GM18511 (cell line): ENCODE measurements around the gene TLCD4.
A peak's percentile ranks its signal among the peaks of the same experiment; 100 is the strongest.

Source experiments
- ATAC-seq: cut with Tn5 transposase; IDR thresholded peaks from one replicate; pipeline ENCODE4 v1.9.1; 2021; ENCODE audit warnings: mild to moderate bottlenecking, moderate library complexity; ENCODE audit not compliant: unreplicated experiment

Gene TLCD4

GRCh38 chr1:95094923-95095322, 22.2 kb upstream of the TLCD4 start:
- ATAC-seq, result no peak

- peak; percentile 98 for ATAC-seq
Observed at GRCh38 chr1:95095833-95096217, 21.3 kb upstream of the TLCD4 start.

- peak; percentile 38 for ATAC-seq
Observed at GRCh38 chr1:95096218-95096841, 20.8 kb upstream of the TLCD4 start.

- no peak for ATAC-seq
Observed at GRCh38 chr1:95097426-95097825, 19.7 kb upstream of the TLCD4 start.

- ATAC-seq, result no peak
Observed at GRCh38 chr1:95098196-95098595, 19.0 kb upstream of the TLCD4 start.

- no peak for ATAC-seq
Observed at GRCh38 chr1:95108792-95109191, 8.4 kb upstream of the TLCD4 start.

- no peak for ATAC-seq
Observed at GRCh38 chr1:95111014-95111413, 6.1 kb upstream of the TLCD4 start.

- ATAC-seq, result no peak
Observed at GRCh38 chr1:95113684-95114083, 3.5 kb upstream of the TLCD4 start.

GRCh38 chr1:95115708-95116137, 1.4 kb upstream of the TLCD4 start:
- no peak for ATAC-seq

- ATAC-seq, result peak; percentile 71
Observed at GRCh38 chr1:95116580-95117206, 462 bp upstream of the TLCD4 start.

GRCh38 chr1:95118067-95118499, 928 bp downstream of the TLCD4 start:
- no peak for ATAC-seq

GRCh38 chr1:95118710-95119109, 1.6 kb downstream of the TLCD4 start:
- no peak for ATAC-seq

- ATAC-seq, result no peak
Observed at GRCh38 chr1:95119273-95119672, 2.1 kb downstream of the TLCD4 start.

- ATAC-seq, result no peak
Observed at GRCh38 chr1:95122151-95122697, 5.1 kb downstream of the TLCD4 start.

GRCh38 chr1:95124342-95124741, 7.2 kb downstream of the TLCD4 start:
- no peak for ATAC-seq

- ATAC-seq, result no peak
Observed at GRCh38 chr1:95126366-95126765, 9.2 kb downstream of the TLCD4 start.

GRCh38 chr1:95126846-95127245, 9.7 kb downstream of the TLCD4 start:
- no peak for ATAC-seq

- no peak for ATAC-seq
Observed at GRCh38 chr1:95127380-95127779, 10.2 kb downstream of the TLCD4 start.

- no peak for ATAC-seq
Observed at GRCh38 chr1:95132762-95133161, 15.6 kb downstream of the TLCD4 start.

- ATAC-seq, result no peak
Observed at GRCh38 chr1:95133687-95134086, 16.5 kb downstream of the TLCD4 start.

- ATAC-seq, result no peak
Observed at GRCh38 chr1:95138223-95138622, 21.1 kb downstream of the TLCD4 start.

- no peak for ATAC-seq
Observed at GRCh38 chr1:95139039-95139438, 21.9 kb downstream of the TLCD4 start.

GRCh38 chr1:95140791-95141190, 23.6 kb downstream of the TLCD4 start:
- no peak for ATAC-seq
